Adrenal gland (tissue), 5 donors: ENCODE results near the gene GRIN3A.

Experiments used
- CTCF ChIP-seq, 6 experiments: fragments of 450-650 bp in 4 of 6; fragments of 200-600 bp in 2 of 6; sonication (generic) in 1 of 6; IDR thresholded peaks; 1 replicate in 5 of 6; 2 replicates in 1 of 6; pipeline versions ENCODE4 v1.5.1 to v1.8.0; 2016 to 2021; ENCODE audit warnings: antibody characterized with exemption in 6 of 6, mild to moderate bottlenecking in 2 of 6, moderate library complexity in 1 of 6
- POLR2A ChIP-seq, 2 donors: fragments of 450-650 bp; IDR thresholded peaks; one replicate each; pipeline ENCODE4 v1.6.1; 2017; ENCODE audit warnings: antibody characterized with exemption in 2 of 2, mild to moderate bottlenecking in 2 of 2, moderate library complexity in 1 of 2
- donor health status: DM: no; HTN: no; CAD: no.

DNA sequence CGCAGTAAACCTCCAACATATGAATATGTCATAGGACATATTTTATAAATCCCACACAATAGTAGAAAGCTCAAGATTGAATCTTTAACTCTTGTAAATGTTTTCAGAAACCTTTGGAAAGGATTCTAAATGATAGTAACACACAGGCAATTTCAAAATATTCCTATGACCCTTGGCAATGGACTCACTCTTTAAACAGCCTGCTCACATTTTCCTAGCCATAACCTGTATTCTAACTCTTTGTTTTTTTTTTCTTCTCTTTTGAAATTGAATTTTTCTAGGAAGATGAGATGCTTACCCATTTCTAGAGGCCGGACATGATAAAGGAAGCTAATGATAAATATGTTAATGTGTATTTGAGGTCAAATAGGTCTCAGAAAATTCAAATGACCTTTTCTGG lies 29.6 kb downstream of the GRIN3A start:
- TF ChIP-seq CTCF (IDR thresholded peaks at IDR 0.05) (no peak), POLR2A (IDR thresholded peaks at IDR 0.05) (no peak)
